ENCODE measurements around the gene NDST3.
"Not testable (repeated sequence)": the region's sequence is repeated elsewhere in the genome, so short reads cannot be mapped to it uniquely, and the experiment has no call there.

Gene NDST3

GRCh38 chr4:118278473-118279274, 244.4 kb downstream of the NDST3 start:
- peak; percentile 95 for DNase-seq

- no peak for DNase-seq
Measured at GRCh38 chr4:118279328-118279727, 245.0 kb downstream of the NDST3 start.

GRCh38 chr4:118279920-118280432, 245.7 kb downstream of the NDST3 start:
- no peak for DNase-seq

GRCh38 chr4:118280501-118281218, 246.4 kb downstream of the NDST3 start:
- DNase-seq, result no peak

- DNase-seq, result no peak
Measured at GRCh38 chr4:118281611-118282442, 247.5 kb downstream of the NDST3 start.

- no peak for DNase-seq
Measured at GRCh38 chr4:118282692-118283091, 248.4 kb downstream of the NDST3 start.

- no peak for DNase-seq
Measured at GRCh38 chr4:118284169-118284568, 249.9 kb downstream of the NDST3 start.

- DNase-seq, result no peak
Measured at GRCh38 chr4:118285931-118286330, 251.6 kb downstream of the NDST3 start.

GRCh38 chr4:118286685-118287084, 252.4 kb downstream of the NDST3 start:
- no peak for DNase-seq

- DNase-seq, result no peak
Measured at GRCh38 chr4:118287711-118288451, 253.6 kb downstream of the NDST3 start.

GRCh38 chr4:118289794-118290193, 255.5 kb downstream of the NDST3 start:
- DNase-seq, result no peak

GRCh38 chr4:118290951-118291350, 256.7 kb downstream of the NDST3 start:
- no peak for DNase-seq

GRCh38 chr4:118296729-118297128, 262.4 kb downstream of the NDST3 start:
- no peak for DNase-seq

GRCh38 chr4:118299619-118300018, 265.3 kb downstream of the NDST3 start:
- DNase-seq, result not testable (repeated sequence)

- DNase-seq, result no peak
Measured at GRCh38 chr4:118307643-118308042, 273.4 kb downstream of the NDST3 start.

Data from activated effector memory CD4-positive, alpha-beta T cell treated with Interleukin-2 at 50 U/mL for 16 hours (primary cell).